ENCODE results near the gene SEC14L1.
A peak's percentile ranks its signal among the peaks of the same experiment; 100 is the strongest.

Gene SEC14L1

DNA sequence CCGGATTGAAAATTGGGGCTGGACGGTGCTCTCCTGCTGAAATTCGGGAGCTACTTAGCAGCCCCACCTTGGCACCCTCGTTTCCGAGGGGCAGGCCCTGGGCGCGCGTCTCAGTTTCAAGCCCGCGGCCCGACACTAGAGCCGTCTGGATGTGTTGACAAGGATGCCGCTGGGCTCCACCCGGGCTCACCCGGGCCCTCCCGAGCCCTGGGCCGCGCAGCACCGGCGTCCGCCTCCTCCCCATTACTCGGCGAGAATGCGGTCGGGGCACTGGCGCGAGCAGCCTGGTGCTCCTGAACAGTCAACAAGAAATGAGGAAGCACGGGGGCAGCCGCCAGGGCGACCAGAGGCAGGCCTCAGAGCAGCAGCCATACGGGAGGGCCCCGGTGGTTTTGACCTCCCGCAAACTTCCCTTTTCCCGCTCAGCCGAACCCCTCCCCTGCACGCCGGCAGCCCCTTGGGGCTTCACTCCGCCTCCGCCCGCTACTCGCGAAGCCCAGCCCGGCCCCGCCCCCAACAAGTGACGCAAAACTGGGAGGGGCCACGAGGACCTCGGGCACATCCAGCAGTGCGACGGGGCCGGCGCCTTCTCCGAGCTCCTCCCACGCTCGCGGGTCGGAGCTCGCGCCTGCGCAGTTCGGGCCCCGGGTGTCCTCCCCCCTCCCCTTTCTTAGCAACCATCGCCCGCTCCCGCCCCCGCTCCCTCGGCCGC lies 447 bp upstream of the SEC14L1 start:
- Histone ChIP-seq H3K4me2 (ENCODE audit: low read length, poor library complexity, severe bottlenecking) (peak overlapping the region; percentile 88), H3K4ac (ENCODE audit: low read depth in 1 of 2, low read length in 2 of 2) (peak overlapping the region; percentile 21 to 98), H3K27me3 (ENCODE audit: control insufficient read depth in 1 of 2, insufficient read depth in 1 of 2, low read length in 2 of 2) (no peaks in the 10 kb centered on the region), H4K91ac (ENCODE audit: low read length) (peak overlapping the region; percentile 91), H3K27ac (ENCODE audit: low read length, poor library complexity, severe bottlenecking) (peak overlapping the region; percentile 88), H3K79me1 (replicated peaks; ENCODE audit: low read length, poor library complexity, severe bottlenecking) (peaks cover 1% of the 10 kb centered on the region), H3K36me3 (ENCODE audit: control insufficient read depth in 1 of 2, insufficient read depth in 2 of 2, low read depth in 1 of 2, low read length in 2 of 2) (peaks cover 0 to 28% of the 10 kb centered on the region in 2 experiments), H2BK12ac (ENCODE audit: low read length in 2 of 2) (peak overlapping the region; percentile 20 to 75), H3K23ac (ENCODE audit: low read length in 2 of 2) (no peak overlapping the region), H3K9ac (ENCODE audit: low read length) (peak overlapping the region; percentile 89), H3K4me3 (ENCODE audit: insufficient read depth in 1 of 2, low read depth in 1 of 2, low read length in 2 of 2) (peak overlapping the region; percentile 46 to 69), H3K14ac (ENCODE audit: low read length in 2 of 2) (peak overlapping the region in 1 of 2 experiments; percentile 35), H3K4me1 (ENCODE audit: control insufficient read depth, insufficient read depth, low read depth, low read length) (peaks cover 14% of the 10 kb centered on the region), H4K8ac (ENCODE audit: low read length) (peak overlapping the region; percentile 99), H3K9me3 (ENCODE audit: control insufficient read depth, low read length) (peaks cover 23% of the 10 kb centered on the region), H3K18ac (ENCODE audit: low read depth in 1 of 2, low read length in 2 of 2) (peak overlapping the region; percentile 52 to 90), H2AFZ (ENCODE audit: low read depth, low read length) (peak overlapping the region; percentile 54), H2BK5ac (ENCODE audit: low read depth, low read length, poor library complexity, severe bottlenecking) (peak overlapping the region; percentile 77), H2AK5ac (ENCODE audit: low read length, severe bottlenecking) (peak overlapping the region; percentile 86), H2BK15ac (ENCODE audit: low read depth, poor library complexity, severe bottlenecking) (peak overlapping the region; percentile 93), H2BK120ac (ENCODE audit: low read depth, low read length) (peak overlapping the region; percentile 90)
- peak; percentile 98 for DNase-seq
- WGBS: 3% methylated on average over 52 of the region's 67 CpGs

DNA sequence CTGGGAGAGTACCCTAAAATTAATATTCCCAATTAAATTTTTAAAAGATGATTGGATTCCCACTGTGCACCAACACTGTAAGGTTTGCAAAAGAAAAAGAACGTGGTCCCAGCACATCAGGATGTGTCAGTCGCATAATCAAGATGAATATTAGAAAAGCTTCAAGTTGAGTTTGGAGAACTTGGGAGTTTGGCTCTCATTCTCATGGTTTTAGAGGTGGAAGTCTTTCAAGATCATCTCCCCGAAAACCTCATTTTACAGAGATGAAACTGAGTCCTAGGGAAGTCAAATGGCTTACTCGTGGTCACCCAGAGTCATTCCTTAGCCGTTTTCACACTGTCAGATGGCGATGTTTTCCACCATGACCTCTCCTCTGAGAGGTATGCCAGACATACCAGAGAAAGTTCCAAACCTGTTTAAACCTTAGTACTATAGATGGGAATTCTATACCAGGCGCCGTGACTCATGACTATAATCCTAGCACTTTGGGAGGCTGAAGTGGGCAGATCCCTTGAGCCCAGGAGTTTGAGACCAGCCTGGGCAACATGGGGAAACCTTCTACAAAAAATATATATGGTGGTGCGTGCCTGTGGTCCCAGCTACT lies 1.2 kb downstream of the SEC14L1 start:
- H4K91ac ChIP-seq (ENCODE audit: low read length): no peak overlapping the region
- H3K4ac ChIP-seq (ENCODE audit: low read depth in 1 of 2, low read length in 2 of 2): peak overlapping the region in 1 of 2 experiments; percentile 20
- WGBS: 42% methylated on average over 8 of the region's 9 CpGs
- peaks cover 22% of the 10 kb centered on the region for H3K4me1 ChIP-seq (ENCODE audit: control insufficient read depth, insufficient read depth, low read depth, low read length)
- H2AK5ac ChIP-seq (ENCODE audit: low read length, severe bottlenecking): peak overlapping the region; percentile 31
- H3K36me3 ChIP-seq (ENCODE audit: control insufficient read depth in 1 of 2, insufficient read depth in 2 of 2, low read depth in 1 of 2, low read length in 2 of 2): peaks cover 0 to 36% of the 10 kb centered on the region in 2 experiments
- H2BK120ac ChIP-seq (ENCODE audit: low read depth, low read length): no peak overlapping the region
- H3K9me3 ChIP-seq (ENCODE audit: control insufficient read depth, low read length): peaks cover 13% of the 10 kb centered on the region
- H3K27me3 ChIP-seq (ENCODE audit: control insufficient read depth in 1 of 2, insufficient read depth in 1 of 2, low read length in 2 of 2): no peaks in the 10 kb centered on the region
- H4K8ac ChIP-seq (ENCODE audit: low read length): no peak overlapping the region
- H3K14ac ChIP-seq (ENCODE audit: low read length in 2 of 2): no peak overlapping the region
- H3K18ac ChIP-seq (ENCODE audit: low read depth in 1 of 2, low read length in 2 of 2): peak overlapping the region in 1 of 2 experiments; percentile 65
- peak overlapping the region; percentile 87 for H3K9ac ChIP-seq (ENCODE audit: low read length)
- no peak overlapping the region for H3K23ac ChIP-seq (ENCODE audit: low read length in 2 of 2)
- no peak overlapping the region for H2AFZ ChIP-seq (ENCODE audit: low read depth, low read length)
- DNase-seq: peak; percentile 50
- no peak overlapping the region for H2BK12ac ChIP-seq (ENCODE audit: low read length in 2 of 2)
- H3K4me2 ChIP-seq (ENCODE audit: low read length, poor library complexity, severe bottlenecking): peak overlapping the region; percentile 78
- no peaks in the 10 kb centered on the region for H3K79me1 ChIP-seq (replicated peaks; ENCODE audit: low read length, poor library complexity, severe bottlenecking)
- H3K27ac ChIP-seq (ENCODE audit: low read length, poor library complexity, severe bottlenecking): peak overlapping the region; percentile 69
- peak overlapping the region; percentile 56 for H2BK15ac ChIP-seq (ENCODE audit: low read depth, poor library complexity, severe bottlenecking)
- H2BK5ac ChIP-seq (ENCODE audit: low read depth, low read length, poor library complexity, severe bottlenecking): no peak overlapping the region
- peak overlapping the region; percentile 86 for H3K4me3 ChIP-seq (ENCODE audit: insufficient read depth in 1 of 2, low read depth in 1 of 2, low read length in 2 of 2)

DNA sequence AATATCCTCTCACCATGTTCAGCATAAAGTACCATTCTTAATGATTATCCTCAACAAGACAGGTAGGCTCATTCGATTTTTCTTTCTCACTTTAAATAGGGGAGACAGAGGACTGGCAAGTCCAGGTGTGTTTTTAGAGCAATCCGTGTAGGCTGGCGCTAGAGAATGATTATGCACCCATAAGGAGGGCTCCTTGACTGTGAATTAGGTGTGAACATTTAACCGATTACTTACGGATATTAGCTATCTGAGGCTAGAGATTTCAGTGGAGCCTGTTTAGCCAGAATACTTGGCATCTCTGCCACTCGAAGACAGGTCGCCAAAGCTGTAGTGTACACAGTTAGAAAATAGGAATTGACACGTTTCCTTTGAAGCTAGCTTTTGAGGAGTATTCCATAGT lies 1.9 kb downstream of the SEC14L1 start:
- peak overlapping the region; percentile 47 for H3K4me2 ChIP-seq (ENCODE audit: low read length, poor library complexity, severe bottlenecking)
- H2BK120ac ChIP-seq (ENCODE audit: low read depth, low read length): no peak overlapping the region
- no peak overlapping the region for H3K4ac ChIP-seq (ENCODE audit: low read depth in 1 of 2, low read length in 2 of 2)
- WGBS: 92% methylated on average over 7 of the region's 8 CpGs
- H2AFZ ChIP-seq (ENCODE audit: low read depth, low read length): no peak overlapping the region
- no peaks in the 10 kb centered on the region for H3K79me1 ChIP-seq (replicated peaks; ENCODE audit: low read length, poor library complexity, severe bottlenecking)
- H3K14ac ChIP-seq (ENCODE audit: low read length in 2 of 2): no peak overlapping the region
- no peak overlapping the region for H2BK12ac ChIP-seq (ENCODE audit: low read length in 2 of 2)
- peaks cover 5% of the 10 kb centered on the region for H3K9me3 ChIP-seq (ENCODE audit: control insufficient read depth, low read length)
- no peak overlapping the region for H4K8ac ChIP-seq (ENCODE audit: low read length)
- H3K27ac ChIP-seq (ENCODE audit: low read length, poor library complexity, severe bottlenecking): no peak overlapping the region
- H3K36me3 ChIP-seq (ENCODE audit: control insufficient read depth in 1 of 2, insufficient read depth in 2 of 2, low read depth in 1 of 2, low read length in 2 of 2): peaks cover 0 to 43% of the 10 kb centered on the region in 2 experiments
- peaks cover 22% of the 10 kb centered on the region for H3K4me1 ChIP-seq (ENCODE audit: control insufficient read depth, insufficient read depth, low read depth, low read length)
- H2BK15ac ChIP-seq (ENCODE audit: low read depth, poor library complexity, severe bottlenecking): no peak overlapping the region
- H3K9ac ChIP-seq (ENCODE audit: low read length): peak overlapping the region; percentile 87
- no peak overlapping the region for H2AK5ac ChIP-seq (ENCODE audit: low read length, severe bottlenecking)
- H3K27me3 ChIP-seq (ENCODE audit: control insufficient read depth in 1 of 2, insufficient read depth in 1 of 2, low read length in 2 of 2): no peaks in the 10 kb centered on the region
- no peak overlapping the region for H2BK5ac ChIP-seq (ENCODE audit: low read depth, low read length, poor library complexity, severe bottlenecking)
- no peak overlapping the region for H4K91ac ChIP-seq (ENCODE audit: low read length)
- DNase-seq: no peak
- no peak overlapping the region for H3K18ac ChIP-seq (ENCODE audit: low read depth in 1 of 2, low read length in 2 of 2)
- H3K23ac ChIP-seq (ENCODE audit: low read length in 2 of 2): no peak overlapping the region
- peak overlapping the region in 1 of 2 experiments; percentile 86 for H3K4me3 ChIP-seq (ENCODE audit: insufficient read depth in 1 of 2, low read depth in 1 of 2, low read length in 2 of 2)

DNA sequence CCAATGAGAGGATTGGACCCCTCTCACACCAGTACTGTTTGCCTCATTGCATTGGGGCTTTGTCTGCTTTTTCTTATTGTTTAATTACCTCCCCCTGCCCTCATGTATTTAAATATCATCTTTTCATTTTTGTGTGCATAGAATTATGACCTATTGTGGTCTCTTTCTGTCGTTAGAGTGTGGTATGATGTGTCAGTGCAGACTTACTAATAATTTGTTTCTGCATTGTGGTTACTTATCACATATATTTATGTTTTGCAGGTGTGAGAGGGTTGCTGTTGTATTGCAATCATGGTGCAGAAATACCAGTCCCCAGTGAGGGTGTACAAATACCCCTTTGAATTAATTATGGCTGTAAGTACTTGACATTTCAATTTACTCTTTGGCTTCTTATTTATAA lies 2.5 kb downstream of the SEC14L1 start:
- Histone ChIP-seq H3K4ac (ENCODE audit: low read depth in 1 of 2, low read length in 2 of 2) (no peak overlapping the region), H3K14ac (ENCODE audit: low read length in 2 of 2) (no peak overlapping the region), H3K23ac (ENCODE audit: low read length in 2 of 2) (no peak overlapping the region), H2BK15ac (ENCODE audit: low read depth, poor library complexity, severe bottlenecking) (no peak overlapping the region), H3K27me3 (ENCODE audit: control insufficient read depth in 1 of 2, insufficient read depth in 1 of 2, low read length in 2 of 2) (no peaks in the 10 kb centered on the region), H2BK120ac (ENCODE audit: low read depth, low read length) (no peak overlapping the region), H4K91ac (ENCODE audit: low read length) (no peak overlapping the region), H3K18ac (ENCODE audit: low read depth in 1 of 2, low read length in 2 of 2) (no peak overlapping the region), H2AK5ac (ENCODE audit: low read length, severe bottlenecking) (no peak overlapping the region), H2BK5ac (ENCODE audit: low read depth, low read length, poor library complexity, severe bottlenecking) (no peak overlapping the region), H2AFZ (ENCODE audit: low read depth, low read length) (no peak overlapping the region), H3K9me3 (ENCODE audit: control insufficient read depth, low read length) (peaks cover 4% of the 10 kb centered on the region), H3K4me3 (ENCODE audit: insufficient read depth in 1 of 2, low read depth in 1 of 2, low read length in 2 of 2) (peak overlapping the region in 1 of 2 experiments; percentile 3), H3K79me1 (replicated peaks; ENCODE audit: low read length, poor library complexity, severe bottlenecking) (no peaks in the 10 kb centered on the region), H3K4me2 (ENCODE audit: low read length, poor library complexity, severe bottlenecking) (peak overlapping the region; percentile 10), H3K36me3 (ENCODE audit: control insufficient read depth in 1 of 2, insufficient read depth in 2 of 2, low read depth in 1 of 2, low read length in 2 of 2) (peaks cover 4 to 49% of the 10 kb centered on the region in 2 experiments), H3K4me1 (ENCODE audit: control insufficient read depth, insufficient read depth, low read depth, low read length) (peaks cover 26% of the 10 kb centered on the region), H4K8ac (ENCODE audit: low read length) (no peak overlapping the region), H3K9ac (ENCODE audit: low read length) (peak overlapping the region; percentile 87), H3K27ac (ENCODE audit: low read length, poor library complexity, severe bottlenecking) (no peak overlapping the region), H2BK12ac (ENCODE audit: low read length in 2 of 2) (no peak overlapping the region)
- 33% methylated on average over 1 of the region's 1 CpG for WGBS
- DNase-seq: no peak

Data from mesenchymal stem cell (in vitro differentiated cells and primary cell).